ENCODE results near the gene NPC1.
A peak's percentile ranks its signal among the peaks of the same experiment; 100 is the strongest.
"Not testable (repeated sequence)": the region's sequence is repeated elsewhere in the genome, so short reads cannot be mapped to it uniquely, and the experiment has no call there.

The NPC1 gene

DNA sequence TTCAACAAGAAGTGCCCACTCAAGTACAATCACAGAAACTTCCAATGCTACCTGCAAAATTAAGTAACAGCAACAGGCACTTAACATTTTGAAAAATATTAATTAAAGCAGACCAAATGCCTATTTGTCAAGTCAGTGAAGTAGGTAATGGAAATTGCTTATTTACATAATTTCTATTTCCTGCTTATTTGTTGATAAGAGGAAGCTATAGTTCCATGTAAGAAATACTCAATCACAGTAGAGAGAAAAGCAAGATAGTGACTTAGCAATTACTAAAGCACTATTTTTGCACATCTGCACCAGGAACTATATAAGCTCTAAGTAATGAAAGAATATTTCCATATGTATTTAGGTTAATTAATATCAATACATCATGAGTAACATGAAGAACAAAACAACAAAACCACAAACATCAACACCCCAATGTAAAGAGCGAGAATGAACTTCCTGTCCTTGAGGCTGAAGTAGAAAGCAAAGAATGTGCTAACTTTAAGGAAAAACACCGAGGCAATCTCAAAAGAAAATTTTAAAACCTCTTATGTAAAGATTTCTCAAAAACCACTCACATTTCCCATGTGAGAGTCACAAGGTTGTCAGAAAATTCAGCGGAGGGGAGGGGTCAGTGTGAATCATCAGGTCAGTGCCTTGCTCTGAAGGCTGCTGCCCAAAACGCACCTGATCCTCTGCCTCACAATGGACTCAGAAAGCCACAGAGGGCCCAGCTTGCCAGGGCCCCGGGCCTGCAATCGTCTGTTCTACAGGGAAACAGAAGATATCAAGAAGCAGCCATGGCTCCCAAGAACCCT, 12.5 kb downstream of the NPC1 start:
- peak; percentile 62 to 66 for DNase-seq

DNA sequence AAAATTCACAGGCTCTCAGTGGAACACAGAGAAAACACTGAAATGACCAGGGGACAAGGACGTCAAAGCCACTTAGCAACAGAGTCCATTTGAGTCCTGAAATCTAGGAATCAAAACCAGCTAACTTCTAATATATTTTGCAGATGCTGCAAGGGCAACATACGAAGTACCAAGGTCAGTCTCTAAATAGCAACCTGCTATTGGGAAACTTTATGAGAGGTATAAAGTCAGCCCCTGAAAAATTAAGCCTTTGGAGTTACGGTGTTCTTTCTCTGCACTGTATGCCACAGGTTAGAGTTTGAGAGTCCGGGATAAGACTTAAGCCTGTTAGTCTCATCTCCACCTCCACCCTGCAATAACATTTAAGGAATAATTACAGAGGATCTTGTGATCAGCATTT, 13.3 kb downstream of the NPC1 start:
- no peak for DNase-seq

DNA sequence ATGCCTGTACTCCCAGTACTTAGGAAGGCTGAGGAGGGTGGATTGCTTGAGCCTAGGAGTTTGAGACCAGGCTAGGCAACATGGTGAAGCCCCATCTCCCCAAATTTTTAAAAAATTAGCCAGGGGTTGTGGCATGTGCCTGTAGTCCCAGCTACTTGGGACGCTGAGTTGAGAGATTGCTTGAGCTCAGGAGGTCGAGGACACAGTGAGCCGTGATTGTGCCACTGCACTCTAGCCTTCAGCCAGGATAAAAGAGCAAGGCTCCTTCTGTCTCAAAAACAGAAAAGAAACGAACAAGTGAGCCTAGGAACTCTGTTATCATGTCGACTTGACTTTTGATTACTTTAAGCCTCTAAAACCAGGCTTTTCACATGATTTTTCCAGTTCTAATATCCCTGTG, 13.7 kb downstream of the NPC1 start:
- no peak for DNase-seq

DNA sequence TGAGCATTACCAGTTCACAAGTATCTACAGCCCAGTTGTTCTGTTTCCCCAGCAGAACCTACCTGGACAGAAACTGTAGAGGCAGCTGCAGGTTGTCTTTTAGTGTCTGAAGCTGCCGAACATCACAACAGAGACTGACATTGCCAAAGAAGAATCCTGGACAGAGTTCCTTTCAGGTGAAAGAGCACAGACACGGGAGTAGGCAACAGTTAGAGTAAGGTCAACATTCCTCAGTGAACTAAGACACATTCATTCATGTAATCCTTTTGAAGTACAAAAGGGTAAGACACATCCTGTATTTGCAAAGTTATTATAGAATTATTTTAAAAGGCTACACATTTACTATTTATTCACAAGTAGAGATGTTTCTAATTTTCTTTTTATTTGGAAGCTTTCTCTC, 14.3 kb downstream of the NPC1 start:
- DNase-seq, result no peak

DNA sequence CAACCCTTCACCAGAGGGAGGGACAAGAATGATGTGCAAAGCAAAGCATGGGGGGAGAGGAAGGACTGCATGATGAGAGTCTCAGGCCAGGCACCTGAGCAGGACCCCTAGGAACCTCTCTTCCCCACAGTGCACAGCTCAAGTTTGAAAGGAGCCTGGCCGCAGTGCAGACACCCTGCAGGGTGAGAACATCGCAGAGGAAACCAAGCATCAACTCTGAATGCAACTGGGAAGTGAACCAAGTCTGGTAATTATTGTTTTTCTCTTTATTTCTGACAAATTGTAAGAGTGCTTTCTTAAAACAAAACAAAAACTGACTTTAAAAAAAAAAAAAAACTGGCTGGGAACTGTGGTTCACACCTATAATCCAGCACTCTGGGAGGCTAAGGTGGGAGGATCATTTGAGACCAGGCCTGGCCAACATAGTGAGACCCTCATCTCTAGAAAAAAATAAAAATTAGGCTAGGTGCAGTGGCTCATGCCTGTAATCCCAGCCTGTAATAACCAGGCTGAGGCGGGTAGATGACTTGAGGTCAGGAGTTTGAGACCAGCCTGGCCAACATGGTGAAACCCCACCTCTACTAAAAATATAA, 15.3 kb downstream of the NPC1 start:
- peak in 1 of 2 donors; percentile 35 for DNase-seq

DNA sequence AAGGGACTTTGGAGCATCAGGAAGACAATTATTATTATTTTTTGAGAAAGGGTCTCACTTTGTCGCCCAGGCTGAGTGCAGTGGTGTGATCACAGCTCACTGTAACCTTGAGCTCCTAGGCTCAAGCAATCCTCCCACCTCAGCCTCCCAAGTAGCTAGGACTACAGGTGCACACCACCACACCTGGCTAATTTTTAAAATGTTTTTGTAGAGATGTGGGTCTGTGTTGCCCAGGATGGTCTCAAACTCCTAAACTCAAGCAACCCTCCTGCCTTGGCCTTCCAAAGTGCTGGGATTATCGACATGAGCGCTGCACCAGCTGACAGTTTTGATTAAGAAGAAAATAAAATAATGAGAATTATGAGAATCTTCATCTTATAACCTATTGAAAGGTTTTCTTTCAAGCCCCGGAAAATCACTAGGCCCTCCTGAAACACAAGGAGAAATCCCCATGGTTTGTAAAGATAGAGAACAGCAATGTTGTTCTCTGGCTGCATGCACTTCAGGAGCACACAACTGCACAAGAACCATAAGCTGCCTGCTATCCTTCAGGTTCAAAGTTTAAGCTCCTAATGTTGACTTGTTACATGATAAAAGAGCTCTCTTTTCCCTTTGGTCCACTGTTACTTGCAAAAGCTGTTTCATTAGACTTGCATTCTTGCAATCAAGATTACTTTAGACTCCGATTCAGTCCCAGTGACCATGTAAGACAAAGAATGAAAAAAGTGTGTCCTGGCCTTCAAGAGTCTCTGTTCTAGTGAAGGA, 16.8 kb downstream of the NPC1 start:
- no peak for DNase-seq

DNA sequence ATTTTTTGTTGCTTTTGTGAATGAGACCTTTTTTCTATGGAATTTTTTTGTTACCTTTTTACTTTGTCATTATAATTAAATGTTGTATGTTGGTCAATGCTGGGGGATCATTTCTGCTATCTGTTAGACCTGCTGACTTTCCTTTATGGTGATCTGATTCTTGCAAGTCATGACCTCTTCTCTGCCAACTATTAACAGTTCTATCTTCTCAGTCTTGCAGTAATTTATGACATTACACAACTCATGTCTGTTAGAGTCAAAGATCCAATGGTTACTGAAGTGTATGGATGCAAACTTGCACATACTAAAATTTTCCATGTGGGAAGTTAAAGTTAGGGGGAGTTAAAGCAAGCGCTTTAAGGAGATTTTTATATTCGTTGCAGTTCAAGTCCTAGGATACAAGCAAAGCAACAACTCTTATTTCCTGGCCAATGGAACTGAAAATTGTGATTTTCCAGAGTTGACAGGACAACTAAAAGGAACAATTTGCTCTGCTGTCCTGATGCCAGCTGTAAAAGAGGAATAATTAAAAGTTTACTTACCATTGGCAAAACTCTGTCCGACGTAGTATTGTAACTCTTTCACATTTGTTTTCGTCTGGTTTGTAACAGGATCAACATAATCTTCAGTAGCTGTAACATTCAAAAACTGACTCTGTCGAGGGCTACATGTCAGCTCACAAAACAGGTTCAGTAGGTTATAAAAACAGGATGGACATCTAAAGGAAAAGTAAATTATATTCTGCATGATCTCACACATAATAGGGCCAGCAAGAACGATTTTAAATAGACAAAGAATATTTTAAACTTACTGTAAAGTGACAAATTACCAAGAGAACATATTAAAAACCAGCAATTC, 17.8 kb downstream of the NPC1 start:
- no peak for DNase-seq

DNA sequence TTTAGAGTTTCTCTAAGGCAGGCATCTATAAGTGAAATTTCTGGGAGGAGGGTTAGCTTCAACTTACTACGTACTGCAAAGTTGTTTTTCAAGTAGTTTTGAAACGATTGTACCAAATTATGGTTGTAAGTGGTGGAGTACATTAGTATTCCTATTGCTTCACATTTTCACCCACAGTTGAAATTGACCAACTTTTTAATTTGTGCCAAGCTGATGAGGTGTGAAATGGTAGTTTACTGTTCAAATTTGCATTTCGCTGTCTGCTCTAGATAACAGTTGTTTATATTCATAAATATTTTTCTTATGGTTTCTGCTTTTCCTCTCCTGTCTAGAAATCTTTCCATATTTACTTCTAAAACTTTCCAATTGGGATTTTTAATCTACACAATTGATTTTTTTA, 18.6 kb downstream of the NPC1 start:
- DNase-seq, result no peak

DNA sequence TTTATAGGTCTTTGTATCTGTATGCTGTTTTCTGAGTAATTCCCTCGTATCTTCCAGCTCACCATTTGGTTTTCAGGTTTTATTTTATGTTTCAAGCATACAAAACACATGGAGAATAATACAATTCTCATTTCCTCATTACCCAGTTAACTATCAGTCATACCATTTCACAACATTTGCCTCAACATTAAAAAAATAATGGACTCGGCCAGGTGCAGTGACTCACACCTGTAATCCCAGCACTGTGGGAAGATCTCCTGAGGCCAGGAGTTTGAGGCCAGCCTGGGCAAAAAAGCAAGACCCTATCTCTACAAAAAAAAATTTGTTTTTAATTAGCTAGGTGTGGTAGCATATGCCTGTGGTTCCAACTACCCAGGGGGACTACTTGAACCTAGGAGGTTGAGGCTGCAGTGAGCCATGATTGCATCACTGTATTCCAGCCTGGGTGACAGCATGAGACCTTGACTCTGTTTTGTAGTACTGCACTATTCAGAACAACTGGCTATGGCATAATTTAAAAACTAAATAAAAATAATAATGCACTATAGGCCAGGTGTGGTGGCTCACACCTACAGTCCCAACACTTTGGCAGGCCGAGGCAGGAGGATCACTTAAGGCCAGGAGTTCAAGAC, 20.3 kb downstream of the NPC1 start:
- DNase-seq, result no peak

DNA sequence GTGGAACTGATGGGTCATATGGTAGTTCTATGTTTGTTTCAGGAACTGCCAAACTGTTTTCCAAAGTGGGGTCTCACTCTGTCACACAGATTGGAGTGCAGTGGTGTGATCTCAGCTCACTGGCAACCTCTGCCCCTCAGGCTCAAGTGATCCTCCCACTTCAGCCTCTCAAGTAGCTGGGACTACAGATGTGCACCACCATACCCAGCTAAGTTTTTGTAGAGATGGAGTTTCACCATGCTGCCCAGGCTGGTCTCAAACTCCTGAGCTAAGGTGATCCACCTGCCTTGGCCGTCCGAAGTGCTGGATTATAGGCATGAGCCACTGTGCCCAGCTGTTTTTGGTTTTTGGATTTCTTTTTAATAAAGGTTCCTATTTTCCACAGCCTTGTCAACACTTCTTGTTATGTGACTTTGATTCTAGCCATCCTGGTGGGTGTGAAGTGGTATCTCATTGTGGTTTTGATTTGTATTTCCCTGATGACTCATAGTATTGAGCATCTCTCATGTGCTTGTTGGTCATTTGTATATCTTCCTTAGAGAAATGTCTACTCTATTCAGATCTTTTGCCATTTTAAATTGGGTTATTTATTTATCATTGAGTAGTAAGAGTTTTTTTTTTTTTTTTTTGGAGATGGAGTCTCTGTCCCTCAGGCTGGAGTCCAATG, 22.8 kb downstream of the NPC1 start:
- peak in 1 of 2 donors; percentile 41 for DNase-seq

DNA sequence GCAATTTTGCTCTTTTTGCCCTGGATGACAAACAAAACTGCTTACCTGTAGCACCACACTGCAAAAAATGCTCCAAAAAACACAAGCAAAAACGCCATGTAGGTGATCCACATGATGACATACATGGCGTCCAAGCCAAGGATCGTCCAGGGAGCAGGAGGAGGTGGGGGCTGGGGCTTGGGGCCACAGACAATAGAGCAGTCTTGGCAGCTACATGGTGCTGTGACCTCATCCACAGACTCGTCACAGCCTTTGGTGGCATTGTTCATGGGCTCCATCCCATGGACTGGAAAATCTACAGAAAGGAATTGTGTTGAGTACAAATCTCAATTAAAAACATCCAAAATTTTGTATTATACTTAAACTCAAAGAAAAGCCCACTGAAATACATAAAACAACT, 26.1 kb downstream of the NPC1 start:
- no peak for DNase-seq

DNA sequence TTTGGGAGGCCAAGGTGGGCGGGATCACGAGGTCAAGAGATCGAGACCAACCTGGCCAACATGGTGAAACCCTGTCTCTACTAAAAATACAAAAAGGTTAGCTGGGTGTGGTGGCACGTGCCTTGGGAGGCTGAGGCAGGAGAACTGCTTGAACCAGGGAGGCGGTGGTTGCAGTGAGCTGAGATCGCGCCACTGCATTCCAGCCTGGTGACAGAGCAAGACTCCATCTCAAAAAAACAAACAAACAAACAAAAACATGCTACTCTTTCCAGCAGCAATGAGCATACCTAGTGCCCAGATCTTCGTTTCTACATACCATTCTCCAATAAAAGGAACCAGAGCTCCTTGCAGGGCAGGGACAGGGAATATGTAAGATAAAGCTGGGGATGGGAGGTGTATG, 28.8 kb downstream of the NPC1 start:
- not testable (repeated sequence) for DNase-seq

DNA sequence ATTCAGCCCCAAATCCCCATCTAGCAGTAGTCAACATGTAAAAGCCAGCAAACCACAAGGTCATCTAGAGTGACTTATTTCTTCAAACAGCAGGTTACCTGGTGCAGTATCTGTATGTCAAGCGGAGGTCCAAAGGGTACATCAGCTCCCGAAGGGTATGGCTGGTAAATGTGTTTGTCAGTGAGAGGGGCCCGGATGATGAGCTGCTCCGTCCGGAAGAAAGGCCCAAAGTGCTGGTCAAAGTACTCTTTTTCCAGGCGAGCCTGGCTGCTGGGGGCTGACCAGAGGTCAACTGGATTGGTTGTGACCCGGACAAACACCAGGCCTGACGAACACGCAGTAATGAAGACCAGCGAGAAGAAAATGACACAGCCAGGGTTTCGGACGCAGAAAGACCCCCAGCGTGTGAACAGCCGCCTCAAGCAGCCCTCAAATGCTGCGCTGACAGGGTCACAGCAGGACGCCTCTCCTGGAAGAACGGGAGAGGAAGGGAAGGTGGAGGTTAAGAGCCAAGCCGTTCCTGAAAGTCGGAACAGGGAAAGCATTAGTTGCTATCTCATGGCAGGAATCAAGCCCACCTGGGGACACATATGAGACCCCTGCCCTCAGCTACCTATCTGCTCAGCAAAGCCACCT, 30.0 kb downstream of the NPC1 start:
- no peak for DNase-seq

DNA sequence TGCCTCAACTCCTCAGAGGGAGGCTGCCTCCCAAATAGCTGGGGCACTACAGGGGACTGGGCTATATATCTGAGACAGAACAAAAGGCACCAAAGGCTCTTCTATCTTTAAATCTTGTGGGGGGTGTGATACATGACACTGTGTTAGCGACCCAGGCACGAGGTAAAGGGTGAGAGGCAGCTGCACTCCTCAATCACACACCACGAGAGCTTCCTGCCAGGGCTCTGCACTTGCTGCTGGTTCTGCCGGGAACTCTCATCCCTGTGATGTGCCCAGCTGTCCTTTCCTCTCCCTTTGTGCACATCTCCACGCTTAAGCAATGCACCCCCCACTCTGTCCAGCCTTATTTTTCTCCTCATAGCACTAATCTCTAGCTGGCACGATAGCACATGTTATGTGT, 32.4 kb downstream of the NPC1 start:
- no peak for DNase-seq

DNA sequence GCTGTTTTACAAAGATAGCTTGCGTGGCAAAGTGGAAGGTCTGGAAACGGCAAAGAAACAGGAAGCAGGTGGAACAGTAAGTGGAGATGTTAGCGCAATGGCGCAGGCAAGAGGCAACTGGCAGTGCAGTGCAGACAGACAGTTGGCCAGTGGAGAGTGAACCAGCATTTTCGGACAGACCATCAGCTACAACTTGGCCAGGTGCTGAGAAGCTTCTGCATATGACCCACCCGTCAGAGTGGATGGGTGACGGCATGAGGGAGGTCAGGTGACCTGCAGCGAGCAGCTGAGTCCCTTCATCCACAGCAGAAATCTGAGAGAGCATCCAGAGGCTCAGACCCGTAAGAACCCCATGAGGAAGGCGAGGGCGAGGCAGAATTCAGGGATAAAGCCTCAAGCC, 33.8 kb downstream of the NPC1 start:
- DNase-seq, result no peak

DNA sequence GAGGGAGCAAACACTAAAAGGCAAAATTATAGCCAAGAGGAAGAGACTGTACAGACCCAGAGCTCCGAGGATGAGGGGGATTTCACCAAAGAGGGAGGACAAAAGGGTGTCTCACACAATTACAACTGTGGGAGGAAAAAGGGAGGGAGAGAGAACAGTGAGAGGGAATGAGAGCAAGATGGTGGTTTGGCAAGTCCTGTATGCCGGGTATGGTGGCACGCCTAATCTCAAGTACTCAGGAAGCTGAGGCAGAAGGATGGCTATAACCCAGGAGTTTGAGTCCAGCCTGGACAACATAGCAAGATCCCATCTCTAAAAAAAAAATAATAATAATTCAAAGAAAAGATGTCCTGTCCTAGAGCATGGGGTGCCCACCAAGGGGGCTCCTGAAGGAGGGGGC, 34.3 kb downstream of the NPC1 start:
- DNase-seq, result no peak

DNA sequence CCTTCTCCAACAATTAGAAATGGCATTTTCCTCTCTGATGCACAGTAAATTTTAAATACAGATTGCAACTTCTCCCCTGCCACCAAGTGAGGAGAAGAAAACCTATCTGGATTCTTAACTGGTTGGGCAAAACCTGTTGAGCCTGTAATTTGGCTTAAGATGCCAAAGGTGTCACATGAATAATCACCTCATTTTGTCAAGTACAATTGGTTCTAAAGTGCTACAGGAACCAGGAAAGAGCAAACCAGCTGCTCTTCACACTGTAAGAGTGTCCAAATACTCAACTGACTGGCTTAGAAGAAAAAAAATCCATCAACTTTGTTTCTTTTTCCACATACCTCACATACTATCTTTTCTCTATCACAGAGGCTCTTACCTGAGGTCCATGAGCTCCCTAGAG, 35.4 kb downstream of the NPC1 start:
- no peak for DNase-seq

DNA sequence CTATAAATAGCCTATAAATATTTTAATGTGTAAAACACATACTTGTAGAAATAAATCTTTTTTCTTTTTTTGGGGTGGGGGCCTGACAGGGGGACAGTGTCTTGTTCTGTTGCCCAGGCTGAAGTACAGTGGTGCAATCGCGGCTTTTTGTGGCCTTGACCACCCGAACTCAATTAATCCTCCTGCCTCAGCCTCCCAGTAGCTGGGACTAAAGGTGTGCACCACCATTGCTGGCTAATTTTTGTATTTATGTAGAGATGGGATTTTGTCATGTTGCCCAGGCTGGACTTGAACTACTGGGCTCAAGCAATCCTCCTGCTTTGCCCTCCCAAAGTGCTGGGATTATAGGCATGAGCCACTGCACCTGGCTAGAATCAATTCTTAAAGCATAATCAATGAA, 37.6 kb downstream of the NPC1 start:
- DNase-seq, result no peak

DNA sequence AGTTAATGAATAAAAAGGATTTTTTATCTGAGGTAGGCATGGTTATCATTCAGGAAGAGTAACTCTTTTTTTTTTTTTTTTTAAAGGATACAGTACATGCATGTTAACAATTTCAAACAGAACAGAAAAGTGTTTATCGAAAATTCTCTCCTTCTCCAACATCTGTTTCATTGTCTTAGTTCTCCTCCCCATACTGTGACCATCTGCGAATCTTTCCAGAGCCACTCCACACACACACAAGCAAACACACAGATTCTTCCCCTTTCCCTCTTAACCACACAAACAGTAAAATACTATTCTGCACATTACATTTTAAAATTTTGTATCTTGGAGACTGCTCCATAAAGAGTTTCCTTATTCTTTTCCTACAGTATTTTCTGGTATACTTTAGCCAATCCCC, 38.0 kb downstream of the NPC1 start:
- no peak for DNase-seq

DNA sequence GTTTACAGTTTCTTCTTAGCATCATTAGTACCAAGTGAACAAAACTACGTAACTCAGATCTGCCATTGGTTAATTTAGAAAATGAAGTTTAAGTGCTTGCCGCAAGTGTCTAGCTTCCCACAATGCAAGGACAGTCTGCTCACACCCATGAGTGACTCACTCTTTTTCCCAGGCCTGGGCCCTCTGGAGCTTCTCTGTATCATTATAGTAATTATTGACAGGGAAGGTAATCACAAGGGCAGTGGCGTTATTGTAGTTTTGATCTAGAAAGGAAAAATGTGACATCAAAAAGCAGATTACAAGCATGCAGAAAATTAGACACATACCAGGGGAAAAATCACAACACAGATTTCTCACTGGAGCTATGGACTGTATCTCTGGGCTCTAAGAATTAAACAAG, 38.5 kb downstream of the NPC1 start:
- DNase-seq, result no peak

DNA sequence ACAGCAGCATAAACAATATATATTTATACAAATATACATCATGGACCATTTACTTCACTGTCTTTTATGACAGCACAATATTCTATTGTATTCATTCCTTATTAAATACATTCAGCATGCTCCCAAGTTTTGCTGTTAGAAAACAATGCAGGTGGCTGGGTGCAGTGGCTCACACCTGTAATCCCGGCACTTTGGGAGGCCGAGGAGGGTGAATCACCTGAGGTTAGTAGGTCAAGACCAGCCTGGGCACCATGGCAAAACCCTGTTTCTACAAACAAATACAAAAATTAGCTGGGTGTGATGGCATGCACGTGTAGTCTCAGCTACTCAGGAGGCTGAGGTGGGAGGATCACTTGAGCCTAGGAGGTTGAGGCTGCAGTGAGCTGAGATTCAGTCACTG, 39.0 kb downstream of the NPC1 start:
- no peak for DNase-seq

Data from CD4-positive, alpha-beta T cell treated with Interleukin-4 for 1 hour (primary cell).